ENCODE results near the gene EVI5. TPM values are rescaled to one million over a fixed set of nuclear protein-coding genes. Genes with fewer than 3 reads are reported as not detected.

The EVI5 gene
- total RNA-seq, 4 donors from 2014 or later = 37.7 to 59.7 (median 41.7) TPM

DNA sequence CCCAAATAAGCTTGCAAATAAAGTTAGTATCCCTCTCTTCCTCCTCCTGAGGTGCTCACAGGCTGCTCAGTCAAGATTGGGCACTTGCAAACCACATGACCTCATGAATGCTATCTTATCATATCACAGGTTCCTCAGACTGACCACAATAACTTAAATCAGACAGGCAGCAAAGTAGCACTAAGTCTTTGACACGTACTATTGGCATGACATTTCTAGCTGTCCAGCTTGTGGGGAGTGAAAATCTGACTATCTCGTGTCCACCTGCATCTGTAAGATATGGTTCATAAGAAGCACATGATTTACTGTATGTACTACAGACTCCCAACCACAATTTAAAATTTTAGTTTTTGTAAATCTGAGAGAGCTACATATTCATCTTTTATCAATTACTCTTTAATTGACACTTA, 240.1 kb downstream of the EVI5 start:
- DNase-seq = no peak
- Histone ChIP-seq H3K27me3 (no peaks in the 10 kb centered on the region), H3K4me3 (replicated peaks in 1 of 3) (no peak overlapping the region), H3K27ac (no peak overlapping the region), H3K4me1 (no peaks in the 10 kb centered on the region), H3K9me3 (no peaks in the 10 kb centered on the region), H3K36me3 (no peaks in the 10 kb centered on the region)
- intact Hi-C loops (cut with DNase I) = no loop called here
- 94 to 98% methylated on average over 2 of the region's 2 CpGs for WGBS, 2 donors
- no peak for TF ChIP-seq POLR2A (IDR thresholded peaks at IDR 0.05)
- TF ChIP-seq, protein P1, sequence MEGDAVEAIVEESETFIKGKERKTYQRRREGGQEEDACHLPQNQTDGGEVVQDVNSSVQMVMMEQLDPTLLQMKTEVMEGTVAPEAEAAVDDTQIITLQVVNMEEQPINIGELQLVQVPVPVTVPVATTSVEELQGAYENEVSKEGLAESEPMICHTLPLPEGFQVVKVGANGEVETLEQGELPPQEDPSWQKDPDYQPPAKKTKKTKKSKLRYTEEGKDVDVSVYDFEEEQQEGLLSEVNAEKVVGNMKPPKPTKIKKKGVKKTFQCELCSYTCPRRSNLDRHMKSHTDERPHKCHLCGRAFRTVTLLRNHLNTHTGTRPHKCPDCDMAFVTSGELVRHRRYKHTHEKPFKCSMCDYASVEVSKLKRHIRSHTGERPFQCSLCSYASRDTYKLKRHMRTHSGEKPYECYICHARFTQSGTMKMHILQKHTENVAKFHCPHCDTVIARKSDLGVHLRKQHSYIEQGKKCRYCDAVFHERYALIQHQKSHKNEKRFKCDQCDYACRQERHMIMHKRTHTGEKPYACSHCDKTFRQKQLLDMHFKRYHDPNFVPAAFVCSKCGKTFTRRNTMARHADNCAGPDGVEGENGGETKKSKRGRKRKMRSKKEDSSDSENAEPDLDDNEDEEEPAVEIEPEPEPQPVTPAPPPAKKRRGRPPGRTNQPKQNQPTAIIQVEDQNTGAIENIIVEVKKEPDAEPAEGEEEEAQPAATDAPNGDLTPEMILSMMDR (IDR thresholded peaks at IDR 0.05) = no peak

DNA sequence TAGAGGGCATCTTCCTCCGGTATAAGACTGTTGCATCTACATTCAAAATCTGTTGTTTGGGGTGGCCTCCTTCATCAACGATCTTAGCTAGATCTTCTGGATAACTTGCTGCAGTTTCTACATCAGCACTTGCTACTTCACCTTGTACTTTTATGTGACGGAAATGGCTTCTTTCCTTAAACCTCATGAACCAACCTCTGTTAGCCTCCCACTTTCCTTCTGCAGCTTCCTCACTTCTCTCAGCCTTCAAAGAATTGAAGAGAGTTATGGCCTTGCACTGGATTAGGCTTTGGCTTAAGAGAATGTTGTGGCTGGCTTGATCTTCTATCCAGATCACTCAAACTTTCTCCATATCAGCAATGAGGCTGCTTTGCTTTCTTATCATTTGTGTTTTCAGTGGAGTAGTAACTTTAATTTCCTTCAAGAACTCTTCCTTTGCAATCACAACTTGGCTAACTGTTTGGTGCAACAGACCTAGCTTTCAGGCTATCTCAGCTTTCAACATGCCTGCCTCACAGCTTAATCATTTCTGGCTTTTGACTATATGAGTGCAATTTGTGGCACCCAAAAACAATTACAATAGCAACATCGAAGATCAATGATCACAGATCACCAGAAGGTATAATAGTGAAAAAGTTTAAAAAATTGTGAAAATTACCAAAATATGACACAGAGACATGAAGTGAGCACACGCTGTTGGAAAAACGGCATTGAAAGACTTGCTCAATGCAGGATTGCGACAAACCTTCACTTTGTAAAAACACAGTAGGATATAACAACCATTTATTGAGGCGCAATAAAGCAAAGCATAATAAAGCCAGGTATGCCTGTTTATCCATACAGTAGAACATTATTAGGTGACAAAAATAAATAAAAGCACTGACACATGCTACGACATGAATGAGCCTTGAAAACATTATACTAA, 241.5 kb downstream of the EVI5 start:
- Histone ChIP-seq H3K9me3 (no peaks in the 10 kb centered on the region), H3K27me3 (no peaks in the 10 kb centered on the region), H3K27ac (no peak overlapping the region), H3K4me1 (no peaks in the 10 kb centered on the region), H3K36me3 (no peaks in the 10 kb centered on the region), H3K4me3 (replicated peaks in 1 of 3) (no peak overlapping the region)
- WGBS, 2 donors = 96 to 97% methylated on average over 9 of the region's 9 CpGs
- TF ChIP-seq, protein P1 (IDR thresholded peaks at IDR 0.05) = no peak
- TF ChIP-seq POLR2A (IDR thresholded peaks at IDR 0.05) = no peak
- no peak for DNase-seq
- intact Hi-C loops (cut with DNase I) = no loop called here

DNA sequence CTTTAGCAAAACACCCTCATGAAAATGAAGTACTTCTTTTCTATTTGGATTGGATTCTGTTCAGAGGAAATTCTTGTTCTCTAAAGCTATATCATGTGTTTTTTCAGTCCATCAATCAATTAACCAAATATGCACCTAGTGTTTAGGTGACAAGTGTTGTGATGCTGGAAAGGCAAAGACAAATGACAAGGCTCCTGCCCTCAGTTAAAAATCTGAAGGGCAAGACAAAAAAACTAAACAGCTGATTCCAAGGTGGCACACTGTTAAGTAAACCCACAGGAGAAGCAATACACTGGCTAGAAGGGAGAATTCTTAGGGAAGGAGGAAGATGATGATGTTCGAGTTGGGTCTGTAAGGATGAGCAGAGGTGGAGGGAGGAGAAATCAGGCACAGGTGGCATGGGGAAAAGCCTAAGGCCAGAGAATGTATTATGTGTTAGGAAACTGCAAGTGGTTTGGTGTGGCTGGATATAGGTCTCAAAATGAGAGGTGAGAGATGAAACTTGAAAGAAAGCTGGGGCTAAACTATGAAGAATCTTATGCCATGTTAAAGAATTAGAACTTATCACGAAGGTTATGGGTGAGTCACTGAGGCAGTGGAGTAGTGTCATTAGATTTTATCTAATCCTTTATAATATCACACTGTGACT, 246.4 kb downstream of the EVI5 start:
- WGBS, 2 donors = 82 to 85% methylated on average over 2 of the region's 2 CpGs
- H3K9me3 ChIP-seq = no peaks in the 10 kb centered on the region
- no peaks in the 10 kb centered on the region for H3K36me3 ChIP-seq
- intact Hi-C loops (cut with DNase I) = no loop called here
- no peaks in the 10 kb centered on the region for H3K4me1 ChIP-seq
- TF ChIP-seq, protein P1 (IDR thresholded peaks at IDR 0.05) = no peak
- TF ChIP-seq POLR2A (IDR thresholded peaks at IDR 0.05) = no peak
- DNase-seq = no peak
- no peak overlapping the region for H3K27ac ChIP-seq
- no peak overlapping the region for H3K4me3 ChIP-seq (replicated peaks in 1 of 3)
- H3K27me3 ChIP-seq = no peaks in the 10 kb centered on the region

DNA sequence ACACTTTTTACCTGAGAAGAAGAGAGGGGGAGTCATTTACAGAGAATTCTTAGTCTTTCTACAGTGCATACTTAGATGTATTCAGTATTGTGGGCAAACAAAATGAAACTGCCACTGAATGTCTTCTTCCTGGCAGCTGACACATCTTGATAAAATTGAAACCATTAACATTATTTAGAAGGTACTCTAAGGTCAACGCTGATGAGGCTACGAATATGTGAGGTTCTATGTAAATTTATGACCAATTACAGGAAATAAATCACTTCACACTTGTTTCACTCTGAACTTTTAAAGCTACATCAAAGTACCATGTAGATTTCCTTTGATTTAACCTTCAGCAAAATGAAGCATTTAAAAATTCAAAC, 246.9 kb downstream of the EVI5 start:
- intact Hi-C loops (cut with DNase I) = no loop called here
- no peak for TF ChIP-seq POLR2A (IDR thresholded peaks at IDR 0.05)
- TF ChIP-seq, protein P1 (IDR thresholded peaks at IDR 0.05) = no peak
- Histone ChIP-seq H3K4me3 (replicated peaks in 1 of 3) (no peak overlapping the region), H3K27me3 (no peaks in the 10 kb centered on the region), H3K27ac (no peak overlapping the region), H3K36me3 (no peaks in the 10 kb centered on the region), H3K4me1 (no peaks in the 10 kb centered on the region), H3K9me3 (no peaks in the 10 kb centered on the region)
- WGBS, 2 donors = 54 to 72% methylated on average over 2 of the region's 2 CpGs
- no peak for DNase-seq

Data from thyroid gland (tissue), 4 donors.